HG03064 (cell line): ENCODE measurements around the gene SDHA.
"Not testable (repeated sequence)": the region's sequence is repeated elsewhere in the genome, so short reads cannot be mapped to it uniquely, and the experiment has no call there.

ENCODE experiments used
- ATAC-seq: cut with Tn5 transposase; IDR thresholded peaks from one replicate; pipeline ENCODE4 v1.9.1; 2021; ENCODE audit warnings: low read depth; ENCODE audit not compliant: unreplicated experiment

The SDHA gene

GRCh38 chr5:251975-252374 lies 33.9 kb downstream of the SDHA start:
- not testable (repeated sequence) for ATAC-seq

- no peak for ATAC-seq
Observed at GRCh38 chr5:252546-252945, 34.4 kb downstream of the SDHA start.

- ATAC-seq, result not testable (repeated sequence)
Observed at GRCh38 chr5:254322-254721, 36.2 kb downstream of the SDHA start.

- not testable (repeated sequence) for ATAC-seq
Observed at GRCh38 chr5:255116-255515, 37.0 kb downstream of the SDHA start.

GRCh38 chr5:256347-256746 lies 38.2 kb downstream of the SDHA start:
- not testable (repeated sequence) for ATAC-seq

- no peak for ATAC-seq
Observed at GRCh38 chr5:257148-257547, 39.0 kb downstream of the SDHA start.

GRCh38 chr5:263275-263974 lies 45.3 kb downstream of the SDHA start:
- not testable (repeated sequence) for ATAC-seq

- ATAC-seq, result no peak
Observed at GRCh38 chr5:264338-264737, 46.2 kb downstream of the SDHA start.

- ATAC-seq, result not testable (repeated sequence)
Observed at GRCh38 chr5:266311-267026, 48.3 kb downstream of the SDHA start.

GRCh38 chr5:267716-268115 lies 49.6 kb downstream of the SDHA start:
- ATAC-seq, result no peak

GRCh38 chr5:270340-270739 lies 52.2 kb downstream of the SDHA start:
- no peak for ATAC-seq

- ATAC-seq, result peak; percentile 11
Observed at GRCh38 chr5:271828-272167, 53.7 kb downstream of the SDHA start.

- ATAC-seq, result not testable (repeated sequence)
Observed at GRCh38 chr5:273091-273490, 55.0 kb downstream of the SDHA start.

- ATAC-seq, result not testable (repeated sequence)
Observed at GRCh38 chr5:273491-273890, 55.4 kb downstream of the SDHA start.

- ATAC-seq, result not testable (repeated sequence)
Observed at GRCh38 chr5:274346-274745, 56.2 kb downstream of the SDHA start.

- ATAC-seq, result no peak
Observed at GRCh38 chr5:278646-279045, 60.5 kb downstream of the SDHA start.

GRCh38 chr5:279051-279665 lies 61.0 kb downstream of the SDHA start:
- not testable (repeated sequence) for ATAC-seq

- ATAC-seq, result no peak
Observed at GRCh38 chr5:285991-286557, 68.0 kb downstream of the SDHA start.

GRCh38 chr5:290200-290599 lies 72.1 kb downstream of the SDHA start:
- ATAC-seq, result not testable (repeated sequence)

- ATAC-seq, result not testable (repeated sequence)
Observed at GRCh38 chr5:291345-291744, 73.2 kb downstream of the SDHA start.

GRCh38 chr5:294788-295187 lies 76.7 kb downstream of the SDHA start:
- ATAC-seq, result not testable (repeated sequence)
